ENCODE data around the gene NT5E. TPM values are rescaled to one million over a fixed set of nuclear protein-coding genes. Genes with fewer than 3 reads are reported as not detected.

The NT5E gene
- total and polyA plus RNA-seq, 2 of the 13 experiments (the other 11 are each of a cell fraction or from before 2014, with no cell fraction given), result 9.5 to 33.0 TPM

DNA sequence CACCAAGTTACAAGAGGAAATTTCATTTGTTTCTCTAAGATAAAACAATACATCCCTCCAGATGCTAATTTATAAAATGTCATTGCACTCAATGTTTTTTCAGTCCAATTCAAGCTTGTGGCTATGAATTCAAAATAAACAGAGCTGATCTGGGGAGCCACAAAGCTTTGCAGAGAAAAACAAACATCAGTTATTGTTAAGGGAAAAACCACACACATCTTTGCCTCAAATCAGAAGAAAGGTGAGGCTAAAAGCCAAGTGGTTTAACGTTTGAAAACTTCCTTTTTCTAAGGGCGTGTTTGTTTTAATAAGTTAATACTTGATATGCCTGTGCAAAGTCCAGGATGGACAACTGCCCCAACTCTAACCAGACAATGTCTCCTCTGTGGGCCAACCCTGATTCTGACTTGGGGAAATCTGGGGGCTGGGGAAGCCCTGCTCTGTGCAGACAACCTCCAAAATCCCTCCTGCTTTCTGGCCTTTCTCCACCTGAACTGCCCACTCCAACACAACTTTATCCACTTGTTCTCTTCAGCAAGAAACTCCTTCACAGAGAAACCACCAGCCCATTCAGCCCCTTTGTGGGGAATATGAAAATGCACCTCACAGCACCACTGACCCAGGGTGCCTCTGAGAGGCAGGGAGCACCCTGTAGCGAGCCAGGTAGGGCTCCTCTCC, 44.6 kb upstream of the NT5E start (continued):
- TF ChIP-seq RARA (CRISPR knock-in tag; IDR thresholded peaks at IDR 0.05) (peak; percentile 69), RCOR2 (CRISPR knock-in tag; IDR thresholded peaks at IDR 0.05) (no peak; the same call in 1 of the 2 replicates), ZNF121 (CRISPR knock-in tag; IDR thresholded peaks at IDR 0.05) (peak; percentile 43; the same call in 1 of the 2 replicates), NCOA2 (CRISPR knock-in tag; IDR thresholded peaks at IDR 0.05) (peak; percentile 95), CCDC6 (CRISPR knock-in tag; IDR thresholded peaks at IDR 0.05) (no peak), ERF (CRISPR knock-in tag; IDR thresholded peaks at IDR 0.05) (peak; percentile 37; the same call in 1 of the 2 replicates), MATR3 (CRISPR knock-in tag; IDR thresholded peaks at IDR 0.05) (no peak), NR2F1 (CRISPR knock-in tag; IDR thresholded peaks at IDR 0.05) (peak in 1 of 2 experiments; percentile 17; a peak in 1 of 4 replicates), KLF9 (CRISPR knock-in tag; IDR thresholded peaks at IDR 0.05; ENCODE audit: low read depth) (no peak), MXD4 (CRISPR knock-in tag; IDR thresholded peaks at IDR 0.05) (no peak), ZNF343 (CRISPR knock-in tag; IDR thresholded peaks at IDR 0.05) (no peak), ZNF629 (CRISPR knock-in tag; conservative IDR thresholded peaks at IDR 0.05) (no peak), FOXC1 (CRISPR knock-in tag; IDR thresholded peaks at IDR 0.05; ENCODE audit: borderline replicate concordance) (no peak), ZNF446 (CRISPR knock-in tag; IDR thresholded peaks at IDR 0.05) (no peak), SATB2 (CRISPR knock-in tag; IDR thresholded peaks at IDR 0.05) (no peak), SRSF4 (IDR thresholded peaks at IDR 0.05; ENCODE audit: low read depth, low read length, poor library complexity, severe bottlenecking) (no peak), MIER2 (CRISPR knock-in tag; IDR thresholded peaks at IDR 0.05) (no peak)
- TF ChIP-seq, protein P1, sequence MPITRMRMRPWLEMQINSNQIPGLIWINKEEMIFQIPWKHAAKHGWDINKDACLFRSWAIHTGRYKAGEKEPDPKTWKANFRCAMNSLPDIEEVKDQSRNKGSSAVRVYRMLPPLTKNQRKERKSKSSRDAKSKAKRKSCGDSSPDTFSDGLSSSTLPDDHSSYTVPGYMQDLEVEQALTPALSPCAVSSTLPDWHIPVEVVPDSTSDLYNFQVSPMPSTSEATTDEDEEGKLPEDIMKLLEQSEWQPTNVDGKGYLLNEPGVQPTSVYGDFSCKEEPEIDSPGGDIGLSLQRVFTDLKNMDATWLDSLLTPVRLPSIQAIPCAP (CRISPR knock-in tag; IDR thresholded peaks at IDR 0.05; ENCODE audit: low read depth), result no peak
- TF ChIP-seq, protein P2, sequence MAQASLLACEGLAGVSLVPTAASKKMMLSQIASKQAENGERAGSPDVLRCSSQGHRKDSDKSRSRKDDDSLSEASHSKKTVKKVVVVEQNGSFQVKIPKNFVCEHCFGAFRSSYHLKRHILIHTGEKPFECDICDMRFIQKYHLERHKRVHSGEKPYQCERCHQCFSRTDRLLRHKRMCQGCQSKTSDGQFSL (CRISPR knock-in tag; IDR thresholded peaks at IDR 0.05), result no peak
- TF ChIP-seq, protein P3, sequence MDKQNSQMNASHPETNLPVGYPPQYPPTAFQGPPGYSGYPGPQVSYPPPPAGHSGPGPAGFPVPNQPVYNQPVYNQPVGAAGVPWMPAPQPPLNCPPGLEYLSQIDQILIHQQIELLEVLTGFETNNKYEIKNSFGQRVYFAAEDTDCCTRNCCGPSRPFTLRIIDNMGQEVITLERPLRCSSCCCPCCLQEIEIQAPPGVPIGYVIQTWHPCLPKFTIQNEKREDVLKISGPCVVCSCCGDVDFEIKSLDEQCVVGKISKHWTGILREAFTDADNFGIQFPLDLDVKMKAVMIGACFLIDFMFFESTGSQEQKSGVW (CRISPR knock-in tag; IDR thresholded peaks at IDR 0.05; ENCODE audit: borderline replicate concordance), result no peak
- TF ChIP-seq, protein P4, sequence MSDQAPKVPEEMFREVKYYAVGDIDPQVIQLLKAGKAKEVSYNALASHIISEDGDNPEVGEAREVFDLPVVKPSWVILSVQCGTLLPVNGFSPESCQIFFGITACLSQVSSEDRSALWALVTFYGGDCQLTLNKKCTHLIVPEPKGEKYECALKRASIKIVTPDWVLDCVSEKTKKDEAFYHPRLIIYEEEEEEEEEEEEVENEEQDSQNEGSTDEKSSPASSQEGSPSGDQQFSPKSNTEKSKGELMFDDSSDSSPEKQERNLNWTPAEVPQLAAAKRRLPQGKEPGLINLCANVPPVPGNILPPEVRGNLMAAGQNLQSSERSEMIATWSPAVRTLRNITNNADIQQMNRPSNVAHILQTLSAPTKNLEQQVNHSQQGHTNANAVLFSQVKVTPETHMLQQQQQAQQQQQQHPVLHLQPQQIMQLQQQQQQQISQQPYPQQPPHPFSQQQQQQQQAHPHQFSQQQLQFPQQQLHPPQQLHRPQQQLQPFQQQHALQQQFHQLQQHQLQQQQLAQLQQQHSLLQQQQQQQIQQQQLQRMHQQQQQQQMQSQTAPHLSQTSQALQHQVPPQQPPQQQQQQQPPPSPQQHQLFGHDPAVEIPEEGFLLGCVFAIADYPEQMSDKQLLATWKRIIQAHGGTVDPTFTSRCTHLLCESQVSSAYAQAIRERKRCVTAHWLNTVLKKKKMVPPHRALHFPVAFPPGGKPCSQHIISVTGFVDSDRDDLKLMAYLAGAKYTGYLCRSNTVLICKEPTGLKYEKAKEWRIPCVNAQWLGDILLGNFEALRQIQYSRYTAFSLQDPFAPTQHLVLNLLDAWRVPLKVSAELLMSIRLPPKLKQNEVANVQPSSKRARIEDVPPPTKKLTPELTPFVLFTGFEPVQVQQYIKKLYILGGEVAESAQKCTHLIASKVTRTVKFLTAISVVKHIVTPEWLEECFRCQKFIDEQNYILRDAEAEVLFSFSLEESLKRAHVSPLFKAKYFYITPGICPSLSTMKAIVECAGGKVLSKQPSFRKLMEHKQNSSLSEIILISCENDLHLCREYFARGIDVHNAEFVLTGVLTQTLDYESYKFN (CRISPR knock-in tag; conservative IDR thresholded peaks at IDR 0.05), result peak; percentile 99
- TF ChIP-seq, protein P5, sequence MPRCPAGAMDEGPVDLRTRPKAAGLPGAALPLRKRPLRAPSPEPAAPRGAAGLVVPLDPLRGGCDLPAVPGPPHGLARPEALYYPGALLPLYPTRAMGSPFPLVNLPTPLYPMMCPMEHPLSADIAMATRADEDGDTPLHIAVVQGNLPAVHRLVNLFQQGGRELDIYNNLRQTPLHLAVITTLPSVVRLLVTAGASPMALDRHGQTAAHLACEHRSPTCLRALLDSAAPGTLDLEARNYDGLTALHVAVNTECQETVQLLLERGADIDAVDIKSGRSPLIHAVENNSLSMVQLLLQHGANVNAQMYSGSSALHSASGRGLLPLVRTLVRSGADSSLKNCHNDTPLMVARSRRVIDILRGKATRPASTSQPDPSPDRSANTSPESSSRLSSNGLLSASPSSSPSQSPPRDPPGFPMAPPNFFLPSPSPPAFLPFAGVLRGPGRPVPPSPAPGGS (CRISPR knock-in tag; IDR thresholded peaks at IDR 0.05), result 0 out of 2 replicates have a peak, but pooled peaks have one; percentile 38
- TF ChIP-seq, protein P6, sequence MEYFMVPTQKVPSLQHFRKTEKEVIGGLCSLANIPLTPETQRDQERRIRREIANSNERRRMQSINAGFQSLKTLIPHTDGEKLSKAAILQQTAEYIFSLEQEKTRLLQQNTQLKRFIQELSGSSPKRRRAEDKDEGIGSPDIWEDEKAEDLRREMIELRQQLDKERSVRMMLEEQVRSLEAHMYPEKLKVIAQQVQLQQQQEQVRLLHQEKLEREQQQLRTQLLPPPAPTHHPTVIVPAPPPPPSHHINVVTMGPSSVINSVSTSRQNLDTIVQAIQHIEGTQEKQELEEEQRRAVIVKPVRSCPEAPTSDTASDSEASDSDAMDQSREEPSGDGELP (IDR thresholded peaks at IDR 0.05; ENCODE audit: borderline replicate concordance, low read depth), result peak; percentile 59; the same call in 1 of the 2 replicates

Measured in HepG2 (cell line).